ENCODE results near the gene DQX1. TPM values are rescaled to one million over a fixed set of nuclear protein-coding genes. Genes with fewer than 3 reads are reported as not detected.
A peak's percentile ranks its signal among the peaks of the same experiment; 100 is the strongest.

DQX1 gene
- total and polyA plus RNA-seq, 4 donors: 0.05 to 1.0 (median 0.08) TPM; not detected in 1

GRCh38 chr2:74552914-74553811 is 27.1 kb upstream of the DQX1 start:
- H3K9ac ChIP-seq (ENCODE audit: low read depth in 1 of 2, low read length in 2 of 2): no peak overlapping the region
- H3K36me3 ChIP-seq (ENCODE audit: control insufficient read depth in 4 of 4, insufficient read depth in 3 of 4, low read depth in 1 of 4, low read length in 3 of 4): no peaks in the 10 kb centered on the region
- no peaks in the 10 kb centered on the region for H3K9me3 ChIP-seq (ENCODE audit: control insufficient read depth in 4 of 4, low read length in 3 of 4)
- H3K27me3 ChIP-seq (ENCODE audit: control insufficient read depth in 4 of 4, insufficient read depth in 4 of 4, low read length in 3 of 4): no peaks in the 10 kb centered on the region
- H3K4me3 ChIP-seq (ENCODE audit: low read depth in 1 of 3, low read length in 3 of 3): peak overlapping the region in 1 of 3 donors; percentile 62
- peaks cover 5 to 17% (median 12%) of the 10 kb centered on the region in 4 donors for H3K4me1 ChIP-seq (ENCODE audit: control insufficient read depth in 4 of 4, insufficient read depth in 4 of 4, low read length in 3 of 4)
- no peak for DNase-seq (ENCODE audit: low spot score)
- WGBS: 64% methylated on average over 27 of the region's 27 CpGs
- TF ChIP-seq HNF4G (IDR thresholded peaks at IDR 0.05): no peak
- TF ChIP-seq EGR1 (IDR thresholded peaks at IDR 0.05; ENCODE audit: low read depth in 2 of 2): no peak
- no peak overlapping the region for H3K27ac ChIP-seq (ENCODE audit: low read depth in 1 of 2, low read length in 2 of 2)

- Histone ChIP-seq H3K36me3 (ENCODE audit: control insufficient read depth in 4 of 4, insufficient read depth in 3 of 4, low read depth in 1 of 4, low read length in 3 of 4) (no peaks in the 10 kb centered on the region), H3K9ac (ENCODE audit: low read depth in 1 of 2, low read length in 2 of 2) (no peak overlapping the region), H3K27me3 (ENCODE audit: control insufficient read depth in 4 of 4, insufficient read depth in 4 of 4, low read length in 3 of 4) (no peaks in the 10 kb centered on the region), H3K4me3 (ENCODE audit: low read depth in 1 of 3, low read length in 3 of 3) (no peak overlapping the region), H3K4me1 (ENCODE audit: control insufficient read depth in 4 of 4, insufficient read depth in 4 of 4, low read length in 3 of 4) (peaks cover 5 to 19% (median 12%) of the 10 kb centered on the region in 4 donors), H3K9me3 (ENCODE audit: control insufficient read depth in 4 of 4, low read length in 3 of 4) (no peaks in the 10 kb centered on the region), H3K27ac (ENCODE audit: low read depth in 1 of 2, low read length in 2 of 2) (no peak overlapping the region)
- WGBS: 80% methylated on average over 21 of the region's 21 CpGs
- DNase-seq (ENCODE audit: low spot score): no peak
- no peak for TF ChIP-seq REST (IDR thresholded peaks at IDR 0.05)
- no peak for TF ChIP-seq HNF4G (IDR thresholded peaks at IDR 0.05)
- TF ChIP-seq ATF3 (IDR thresholded peaks at IDR 0.05): no peak
- TF ChIP-seq ZBTB33 (IDR thresholded peaks at IDR 0.05): no peak
- TF ChIP-seq FOXA1 (IDR thresholded peaks at IDR 0.05): no peak
- no peak for TF ChIP-seq YY1 (IDR thresholded peaks at IDR 0.05)
- TF ChIP-seq RAD21 (IDR thresholded peaks at IDR 0.05): no peak
- no peak for TF ChIP-seq NR2F2 (IDR thresholded peaks at IDR 0.05)
These were observed 26.2 kb upstream of the DQX1 start for GRCh38 chr2:74551942-74552913.

Data from liver (tissue), 9 donors.